ENCODE data around the gene TMEM250.
"Not testable (repeated sequence)": the region's sequence is repeated elsewhere in the genome, so short reads cannot be mapped to it uniquely, and the experiment has no call there.

TMEM250 gene

GRCh38 chr9:136153381-136154065, 34.8 kb upstream of the TMEM250 start:
- H3K27ac ChIP-seq (ENCODE audit: low read length) = no peak overlapping the region

GRCh38 chr9:136152931-136153330, 34.3 kb upstream of the TMEM250 start:
- Histone ChIP-seq H3K4me1 (ENCODE audit: control insufficient read depth, insufficient read depth, low read length) (peaks cover 11% of the 10 kb centered on the region), H3K36me3 (ENCODE audit: control insufficient read depth, insufficient read depth, low read length) (no peaks in the 10 kb centered on the region; the same call in 1 of the 2 replicates), H3K4me3 (ENCODE audit: low read length) (no peak overlapping the region), H3K27me3 (ENCODE audit: control insufficient read depth, insufficient read depth, low read length) (no peaks in the 10 kb centered on the region), H3K27ac (ENCODE audit: low read length) (no peak overlapping the region), H3K9me3 (ENCODE audit: control insufficient read depth, insufficient read depth, low read length) (no peaks in the 10 kb centered on the region)
- WGBS (ENCODE audit: insufficient coverage, insufficient read length) = no CpG with 5 or more reads among the region's 12 CpGs
- DNase-seq (ENCODE audit: low read depth, low spot score) = no peak

More at GRCh38 chr9:136153381-136154065, 34.8 kb upstream of the TMEM250 start:
- no CpG with 5 or more reads among the region's 24 CpGs for WGBS (ENCODE audit: insufficient coverage, insufficient read length)
- H3K4me1 ChIP-seq (ENCODE audit: control insufficient read depth, insufficient read depth, low read length) = peaks cover 10% of the 10 kb centered on the region
- no peak overlapping the region for H3K4me3 ChIP-seq (ENCODE audit: low read length)
- H3K36me3 ChIP-seq (ENCODE audit: control insufficient read depth, insufficient read depth, low read length) = no peaks in the 10 kb centered on the region; the same call in 1 of the 2 replicates
- no peaks in the 10 kb centered on the region for H3K27me3 ChIP-seq (ENCODE audit: control insufficient read depth, insufficient read depth, low read length)
- H3K9me3 ChIP-seq (ENCODE audit: control insufficient read depth, insufficient read depth, low read length) = no peaks in the 10 kb centered on the region
- no peak for DNase-seq (ENCODE audit: low read depth, low spot score)

- H3K4me1 ChIP-seq (ENCODE audit: control insufficient read depth, insufficient read depth, low read length) = peaks cover 11% of the 10 kb centered on the region
- WGBS (ENCODE audit: insufficient coverage, insufficient read length) = no CpG with 5 or more reads among the region's 4 CpGs
- no peak overlapping the region for H3K27ac ChIP-seq (ENCODE audit: low read length)
- H3K27me3 ChIP-seq (ENCODE audit: control insufficient read depth, insufficient read depth, low read length) = no peaks in the 10 kb centered on the region
- no peak for DNase-seq (ENCODE audit: low read depth, low spot score)
- no peaks in the 10 kb centered on the region for H3K9me3 ChIP-seq (ENCODE audit: control insufficient read depth, insufficient read depth, low read length)
- no peaks in the 10 kb centered on the region; the same call in 1 of the 2 replicates for H3K36me3 ChIP-seq (ENCODE audit: control insufficient read depth, insufficient read depth, low read length)
- H3K4me3 ChIP-seq (ENCODE audit: low read length) = no peak overlapping the region
Measured at GRCh38 chr9:136152543-136152866, 33.8 kb upstream of the TMEM250 start.

- no peak for DNase-seq (ENCODE audit: low read depth, low spot score)
- Histone ChIP-seq H3K27ac (ENCODE audit: low read length) (no peak overlapping the region), H3K36me3 (ENCODE audit: control insufficient read depth, insufficient read depth, low read length) (no peaks in the 10 kb centered on the region; the same call in 1 of the 2 replicates), H3K9me3 (ENCODE audit: control insufficient read depth, insufficient read depth, low read length) (no peaks in the 10 kb centered on the region), H3K4me3 (ENCODE audit: low read length) (no peak overlapping the region), H3K27me3 (ENCODE audit: control insufficient read depth, insufficient read depth, low read length) (no peaks in the 10 kb centered on the region), H3K4me1 (ENCODE audit: control insufficient read depth, insufficient read depth, low read length) (peaks cover 11% of the 10 kb centered on the region)
- no CpG with 5 or more reads among the region's 27 CpGs for WGBS (ENCODE audit: insufficient coverage, insufficient read length)
Measured at GRCh38 chr9:136151848-136152542, 33.3 kb upstream of the TMEM250 start.

- Histone ChIP-seq H3K9me3 (ENCODE audit: control insufficient read depth, insufficient read depth, low read length) (no peaks in the 10 kb centered on the region), H3K27ac (ENCODE audit: low read length) (no peak overlapping the region), H3K27me3 (ENCODE audit: control insufficient read depth, insufficient read depth, low read length) (no peaks in the 10 kb centered on the region), H3K4me1 (ENCODE audit: control insufficient read depth, insufficient read depth, low read length) (peaks cover 11% of the 10 kb centered on the region), H3K36me3 (ENCODE audit: control insufficient read depth, insufficient read depth, low read length) (no peaks in the 10 kb centered on the region; the same call in 1 of the 2 replicates), H3K4me3 (ENCODE audit: low read length) (no peak overlapping the region)
- WGBS (ENCODE audit: insufficient coverage, insufficient read length) = no CpG with 5 or more reads among the region's 25 CpGs
- no peak for DNase-seq (ENCODE audit: low read depth, low spot score)
Measured at GRCh38 chr9:136151214-136151804, 32.6 kb upstream of the TMEM250 start.

- 100% methylated on average over 4 of the region's 7 CpGs for WGBS (ENCODE audit: insufficient coverage, insufficient read length)
- not testable (repeated sequence) for H3K4me3 ChIP-seq (ENCODE audit: low read length); H3K27ac ChIP-seq (ENCODE audit: low read length); H3K27me3 ChIP-seq (ENCODE audit: control insufficient read depth, insufficient read depth, low read length); H3K9me3 ChIP-seq (ENCODE audit: control insufficient read depth, insufficient read depth, low read length); DNase-seq (ENCODE audit: low read depth, low spot score); H3K36me3 ChIP-seq (ENCODE audit: control insufficient read depth, insufficient read depth, low read length)
- H3K4me1 ChIP-seq (ENCODE audit: control insufficient read depth, insufficient read depth, low read length) = peaks cover 11% of the 10 kb centered on the region
Measured at GRCh38 chr9:136150664-136151213, 32.1 kb upstream of the TMEM250 start.

GRCh38 chr9:136149853-136150252, 31.2 kb upstream of the TMEM250 start:
- no peaks in the 10 kb centered on the region for H3K27me3 ChIP-seq (ENCODE audit: control insufficient read depth, insufficient read depth, low read length)
- no CpG with 5 or more reads among the region's 9 CpGs for WGBS (ENCODE audit: insufficient coverage, insufficient read length)
- H3K9me3 ChIP-seq (ENCODE audit: control insufficient read depth, insufficient read depth, low read length) = no peaks in the 10 kb centered on the region
- H3K27ac ChIP-seq (ENCODE audit: low read length) = no peak overlapping the region
- no peak overlapping the region for H3K4me3 ChIP-seq (ENCODE audit: low read length)
- peaks cover 11% of the 10 kb centered on the region for H3K4me1 ChIP-seq (ENCODE audit: control insufficient read depth, insufficient read depth, low read length)
- no peak for DNase-seq (ENCODE audit: low read depth, low spot score)
- no peaks in the 10 kb centered on the region; the same call in 1 of the 2 replicates for H3K36me3 ChIP-seq (ENCODE audit: control insufficient read depth, insufficient read depth, low read length)

- H3K36me3 ChIP-seq (ENCODE audit: control insufficient read depth, insufficient read depth, low read length) = no peaks in the 10 kb centered on the region; the same call in 1 of the 2 replicates
- no peak overlapping the region for H3K4me3 ChIP-seq (ENCODE audit: low read length)
- H3K9me3 ChIP-seq (ENCODE audit: control insufficient read depth, insufficient read depth, low read length) = no peaks in the 10 kb centered on the region
- H3K4me1 ChIP-seq (ENCODE audit: control insufficient read depth, insufficient read depth, low read length) = peaks cover 11% of the 10 kb centered on the region
- WGBS (ENCODE audit: insufficient coverage, insufficient read length) = no CpG with 5 or more reads among the region's 12 CpGs
- no peak overlapping the region for H3K27ac ChIP-seq (ENCODE audit: low read length)
- no peak for DNase-seq (ENCODE audit: low read depth, low spot score)
- H3K27me3 ChIP-seq (ENCODE audit: control insufficient read depth, insufficient read depth, low read length) = no peaks in the 10 kb centered on the region
Measured at GRCh38 chr9:136149337-136149736, 30.7 kb upstream of the TMEM250 start.

GRCh38 chr9:136148766-136149165, 30.1 kb upstream of the TMEM250 start:
- DNase-seq (ENCODE audit: low read depth, low spot score) = no peak
- Histone ChIP-seq H3K9me3 (ENCODE audit: control insufficient read depth, insufficient read depth, low read length) (no peaks in the 10 kb centered on the region), H3K4me1 (ENCODE audit: control insufficient read depth, insufficient read depth, low read length) (peaks cover 11% of the 10 kb centered on the region), H3K27ac (ENCODE audit: low read length) (no peak overlapping the region), H3K36me3 (ENCODE audit: control insufficient read depth, insufficient read depth, low read length) (no peaks in the 10 kb centered on the region; the same call in 1 of the 2 replicates), H3K27me3 (ENCODE audit: control insufficient read depth, insufficient read depth, low read length) (no peaks in the 10 kb centered on the region), H3K4me3 (ENCODE audit: low read length) (no peak overlapping the region)
- WGBS (ENCODE audit: insufficient coverage, insufficient read length) = no CpG with 5 or more reads among the region's 14 CpGs

- Histone ChIP-seq H3K4me3 (ENCODE audit: low read length) (no peak overlapping the region), H3K9me3 (ENCODE audit: control insufficient read depth, insufficient read depth, low read length) (no peaks in the 10 kb centered on the region), H3K4me1 (ENCODE audit: control insufficient read depth, insufficient read depth, low read length) (peaks cover 11% of the 10 kb centered on the region), H3K27me3 (ENCODE audit: control insufficient read depth, insufficient read depth, low read length) (no peaks in the 10 kb centered on the region), H3K27ac (ENCODE audit: low read length) (no peak overlapping the region), H3K36me3 (ENCODE audit: control insufficient read depth, insufficient read depth, low read length) (no peaks in the 10 kb centered on the region; the same call in 1 of the 2 replicates)
- WGBS (ENCODE audit: insufficient coverage, insufficient read length) = no CpG with 5 or more reads among the region's 35 CpGs
- no peak for DNase-seq (ENCODE audit: low read depth, low spot score)
Measured at GRCh38 chr9:136147890-136148714, 29.4 kb upstream of the TMEM250 start.

Measured in iPS DF 6.9 (cell line).